ENCODE data around the gene TEAD1.
A peak's percentile ranks its signal among the peaks of the same experiment; 100 is the strongest.

The TEAD1 gene

DNA sequence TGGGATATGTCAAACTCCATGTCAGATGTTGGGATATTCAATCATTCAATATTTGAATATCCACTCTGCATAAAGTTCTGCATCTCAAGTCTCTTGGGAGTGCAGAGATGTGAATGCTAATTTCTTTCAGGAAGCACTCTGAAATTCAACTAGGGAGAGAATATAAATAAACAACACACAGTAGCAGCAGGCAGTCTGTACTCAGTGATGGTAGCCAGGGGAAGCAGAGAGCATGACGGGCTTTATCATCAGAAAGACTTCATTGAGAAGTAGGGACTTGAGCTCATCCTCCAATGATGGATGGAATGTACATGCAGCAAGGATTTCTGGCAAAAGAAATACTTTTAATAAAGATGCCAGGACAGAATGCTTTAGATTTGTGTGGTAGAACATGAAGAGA is 9.8 kb upstream of the TEAD1 start:
- no peak overlapping the region for H3K4me3 ChIP-seq (ENCODE audit: low read depth, low read length)
- TF ChIP-seq, protein P1, sequence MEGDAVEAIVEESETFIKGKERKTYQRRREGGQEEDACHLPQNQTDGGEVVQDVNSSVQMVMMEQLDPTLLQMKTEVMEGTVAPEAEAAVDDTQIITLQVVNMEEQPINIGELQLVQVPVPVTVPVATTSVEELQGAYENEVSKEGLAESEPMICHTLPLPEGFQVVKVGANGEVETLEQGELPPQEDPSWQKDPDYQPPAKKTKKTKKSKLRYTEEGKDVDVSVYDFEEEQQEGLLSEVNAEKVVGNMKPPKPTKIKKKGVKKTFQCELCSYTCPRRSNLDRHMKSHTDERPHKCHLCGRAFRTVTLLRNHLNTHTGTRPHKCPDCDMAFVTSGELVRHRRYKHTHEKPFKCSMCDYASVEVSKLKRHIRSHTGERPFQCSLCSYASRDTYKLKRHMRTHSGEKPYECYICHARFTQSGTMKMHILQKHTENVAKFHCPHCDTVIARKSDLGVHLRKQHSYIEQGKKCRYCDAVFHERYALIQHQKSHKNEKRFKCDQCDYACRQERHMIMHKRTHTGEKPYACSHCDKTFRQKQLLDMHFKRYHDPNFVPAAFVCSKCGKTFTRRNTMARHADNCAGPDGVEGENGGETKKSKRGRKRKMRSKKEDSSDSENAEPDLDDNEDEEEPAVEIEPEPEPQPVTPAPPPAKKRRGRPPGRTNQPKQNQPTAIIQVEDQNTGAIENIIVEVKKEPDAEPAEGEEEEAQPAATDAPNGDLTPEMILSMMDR (IDR thresholded peaks at IDR 0.05; ENCODE audit: borderline replicate concordance, insufficient read depth, low read depth, low read length), result no peak

DNA sequence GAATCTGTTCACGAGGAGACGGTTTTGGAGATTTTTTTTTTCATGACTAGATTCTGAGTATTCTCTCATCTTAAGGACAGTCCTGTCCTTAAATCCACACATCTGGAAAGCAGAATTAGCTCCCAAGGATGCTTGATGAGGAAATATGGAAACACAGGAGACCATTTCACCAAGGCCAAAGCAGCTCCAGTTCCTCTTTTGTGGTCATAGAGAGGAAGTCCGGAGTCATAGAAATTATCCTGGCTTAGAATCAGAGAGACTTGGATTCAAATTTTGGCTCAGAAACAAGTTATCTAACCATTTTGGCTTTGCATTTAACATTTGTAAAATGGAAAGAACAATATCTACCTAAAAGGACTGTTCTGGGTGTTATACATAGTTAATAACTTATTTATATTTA is 7.3 kb upstream of the TEAD1 start:
- TF ChIP-seq, protein P1 (IDR thresholded peaks at IDR 0.05; ENCODE audit: borderline replicate concordance, insufficient read depth, low read depth, low read length), result no peak
- H3K4me3 ChIP-seq (ENCODE audit: low read depth, low read length), result no peak overlapping the region

DNA sequence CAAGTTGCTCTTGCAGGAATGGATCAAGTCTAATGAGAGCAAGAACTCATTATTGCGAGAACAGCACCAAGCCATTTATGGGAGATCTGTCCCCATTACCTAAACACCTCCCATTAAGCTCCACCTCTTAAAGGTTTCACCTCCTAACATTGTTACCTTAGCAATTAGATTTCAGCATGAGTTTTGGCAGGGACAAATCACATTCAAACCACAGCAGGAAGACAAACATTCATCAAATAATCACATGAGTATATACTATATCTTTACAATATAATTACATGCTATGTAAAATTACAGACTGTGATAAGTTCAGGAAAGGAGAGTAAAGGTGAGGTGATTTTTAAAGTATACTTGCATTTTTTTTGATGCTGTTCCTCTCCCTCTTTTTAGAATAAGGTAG is 6.6 kb upstream of the TEAD1 start:
- TF ChIP-seq, protein P1 (IDR thresholded peaks at IDR 0.05; ENCODE audit: borderline replicate concordance, insufficient read depth, low read depth, low read length), result no peak
- H3K4me3 ChIP-seq (ENCODE audit: low read depth, low read length), result no peak overlapping the region

DNA sequence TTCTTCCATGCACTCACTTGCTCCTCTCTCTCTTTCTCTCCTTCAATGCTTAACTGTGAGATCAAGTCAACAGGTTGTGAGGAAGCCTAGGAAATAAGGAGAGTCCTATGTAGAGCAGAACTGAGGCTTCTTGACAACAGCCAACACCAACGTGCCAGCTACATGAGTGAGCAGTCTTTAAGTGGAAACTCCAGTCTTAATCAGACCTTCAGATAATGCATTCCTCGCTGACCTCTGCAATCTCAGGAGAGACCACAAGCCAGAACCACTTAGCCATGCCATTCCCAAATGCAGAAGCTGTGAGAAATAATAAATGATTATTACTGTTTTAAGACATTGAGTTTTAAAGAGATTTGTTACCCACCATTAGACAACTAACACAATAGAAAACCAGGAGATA is 6.1 kb upstream of the TEAD1 start:
- TF ChIP-seq, protein P1 (IDR thresholded peaks at IDR 0.05; ENCODE audit: borderline replicate concordance, insufficient read depth, low read depth, low read length), result no peak

DNA sequence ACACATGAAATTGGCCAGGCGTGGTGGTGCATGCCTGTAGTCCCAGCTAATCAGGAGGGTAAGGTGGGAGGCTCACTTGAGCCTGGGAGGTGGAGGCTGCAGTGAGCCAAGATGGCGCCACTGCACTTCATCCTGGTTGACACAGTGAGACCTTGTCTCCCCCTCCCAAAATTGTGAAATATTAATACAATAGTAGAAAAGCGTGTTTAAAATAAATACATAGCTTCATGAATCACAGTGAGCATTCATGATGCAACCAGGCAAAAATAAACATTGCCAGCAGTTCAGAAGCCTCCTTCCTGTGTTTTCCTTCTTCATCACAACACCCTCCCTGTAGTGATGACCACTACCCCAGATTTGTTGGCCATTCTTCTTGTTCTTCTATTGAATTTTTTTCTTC is 4.3 kb upstream of the TEAD1 start:
- H3K4me3 ChIP-seq (ENCODE audit: low read depth, low read length), result no peak overlapping the region
- TF ChIP-seq, protein P1 (IDR thresholded peaks at IDR 0.05; ENCODE audit: borderline replicate concordance, insufficient read depth, low read depth, low read length), result no peak

More for the DNA sequence above, 6.1 kb upstream of the TEAD1 start:
- no peak overlapping the region for H3K4me3 ChIP-seq (ENCODE audit: low read depth, low read length)

DNA sequence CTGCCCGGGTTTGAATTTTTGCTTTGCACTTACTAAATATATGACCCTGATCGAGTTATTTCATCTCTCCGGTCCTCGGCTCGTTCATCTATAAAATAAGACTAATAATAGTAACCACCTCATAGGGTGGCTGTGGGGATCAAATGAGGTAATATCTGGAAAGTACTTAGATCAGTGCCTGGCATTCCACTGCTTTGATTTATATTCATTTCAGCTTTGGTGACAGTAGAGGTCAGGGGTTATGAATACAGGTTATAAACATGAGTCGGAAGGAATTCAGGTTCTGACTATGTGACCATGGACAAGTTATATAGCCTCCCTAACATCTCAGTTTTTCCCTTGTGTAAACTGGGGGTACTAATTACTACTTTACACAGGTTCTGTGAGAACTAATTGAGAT is 2.9 kb upstream of the TEAD1 start:
- TF ChIP-seq, protein P1 (IDR thresholded peaks at IDR 0.05; ENCODE audit: borderline replicate concordance, insufficient read depth, low read depth, low read length), result no peak
- no peak overlapping the region for H3K4me3 ChIP-seq (ENCODE audit: low read depth, low read length)

DNA sequence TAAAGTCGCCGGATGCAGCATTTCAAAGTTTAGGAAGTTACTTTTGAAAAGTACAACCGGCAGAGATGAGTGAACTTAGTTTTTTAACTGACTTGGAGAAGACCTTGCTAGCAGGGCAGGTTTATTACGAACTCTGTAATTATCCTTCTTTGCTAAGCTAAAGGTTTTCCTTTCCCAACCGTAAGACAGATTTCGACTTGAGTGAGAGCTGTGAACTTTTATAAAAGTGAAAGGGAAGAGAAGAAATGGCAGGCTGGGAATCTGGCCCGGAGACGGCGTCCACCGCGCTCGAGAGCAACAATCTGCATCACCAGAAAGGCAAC is 659 bp upstream of the TEAD1 start:
- peak overlapping the region; percentile 56 for H3K4me3 ChIP-seq (ENCODE audit: low read depth, low read length)
- TF ChIP-seq, protein P1 (IDR thresholded peaks at IDR 0.05; ENCODE audit: borderline replicate concordance, insufficient read depth, low read depth, low read length), result no peak

Data from GM12875 (cell line).